Measurements from ENCODE around the gene SCARB1.

GRCh38 chr12:124828264-124829007, 35.2 kb downstream of the SCARB1 start:
- TF ChIP-seq CTCF (IDR thresholded peaks at IDR 0.05; ENCODE audit: low read length) (no peak), EZH2 (optimal IDR thresholded peaks at IDR 0.05; ENCODE audit: low read depth, low read length) (no peak), EZH2phosphoT487 (IDR thresholded peaks at IDR 0.05; ENCODE audit: low read length) (no peak)
